SK-N-SH treated with all-trans-retinoic acid at 6 μM for 48 hours (cell line): ENCODE data around the gene DDRGK1.

Experiments used
- ATAC-seq: fragments of 200-7000 bp; cut with Tn5 transposase; 3 replicates; pipeline ENCODE4 v1.9.1; 2020; ENCODE audit warnings: mild to moderate bottlenecking, moderate library complexity
- BACH2 ChIP-seq: fragments of 250-450 bp; sonication (Bioruptor Pico); IDR thresholded peaks from 2 replicates; pipeline ENCODE4 v1.9.0; 2021; ENCODE audit warnings: mild to moderate bottlenecking, borderline replicate concordance
- CREB5 ChIP-seq: fragments of 250-450 bp; sonication (Bioruptor Pico); IDR thresholded peaks from 2 replicates; pipeline ENCODE4 v1.5.1; 2020; ENCODE audit warnings: low read depth, mild to moderate bottlenecking, moderate library complexity
- CSDC2 ChIP-seq: fragments of 250-450 bp; sonication (Bioruptor Pico); IDR thresholded peaks from 2 replicates; pipeline ENCODE4 v1.5.0; 2020; ENCODE audit warnings: mild to moderate bottlenecking, moderate library complexity
- CSRNP3 ChIP-seq: fragments of 250-450 bp; sonication (Bioruptor Pico); IDR thresholded peaks from 2 replicates; pipeline ENCODE4 v1.5.1; 2021; ENCODE audit warnings: mild to moderate bottlenecking, moderate library complexity
- ESRRG ChIP-seq: fragments of 250-450 bp; sonication (Bioruptor Pico); IDR thresholded peaks from 2 replicates; pipeline ENCODE4 v1.6.1; 2021; ENCODE audit warnings: mild to moderate bottlenecking
- GLIS3 ChIP-seq: fragments of 250-450 bp; sonication (Bioruptor Pico); IDR thresholded peaks from 2 replicates; pipeline ENCODE4 v1.5.0; 2020; ENCODE audit warnings: mild to moderate bottlenecking, moderate library complexity
- ISL1 ChIP-seq: fragments of 250-450 bp; sonication (Bioruptor Pico); IDR thresholded peaks from 2 replicates; pipeline ENCODE4 v2.1.2; 2022; ENCODE audit warnings: mild to moderate bottlenecking, moderate library complexity
- OSR1 ChIP-seq: fragments of 250-450 bp; sonication (Bioruptor Pico); IDR thresholded peaks from 2 replicates; pipeline ENCODE4 v1.8.0; 2022; ENCODE audit warnings: moderate library complexity, mild to moderate bottlenecking, inconsistent platforms
- PATZ1 ChIP-seq: fragments of 250-450 bp; sonication (Bioruptor Pico); IDR thresholded peaks from 2 replicates; pipeline ENCODE4 v1.8.0; 2020; ENCODE audit warnings: mild to moderate bottlenecking, moderate library complexity, borderline replicate concordance
- POU6F1 ChIP-seq: fragments of 250-450 bp; sonication (Bioruptor Pico); IDR thresholded peaks from 2 replicates; pipeline ENCODE4 v1.8.0; 2021; ENCODE audit warnings: low read depth, mild to moderate bottlenecking, moderate library complexity, borderline replicate concordance
- PPARA ChIP-seq: fragments of 250-450 bp; sonication (Bioruptor Pico); IDR thresholded peaks from 2 replicates; pipeline ENCODE4 v1.5.0; 2020; ENCODE audit warnings: mild to moderate bottlenecking, borderline replicate concordance
- RARB ChIP-seq: fragments of 250-450 bp; sonication (Bioruptor Pico); IDR thresholded peaks from 2 replicates; pipeline ENCODE4 v1.8.0; 2021; ENCODE audit warnings: mild to moderate bottlenecking, moderate library complexity
- SNAI2 ChIP-seq: fragments of 250-450 bp; sonication (Bioruptor Pico); IDR thresholded peaks from 2 replicates; pipeline ENCODE4 v1.5.0; 2020; ENCODE audit warnings: mild to moderate bottlenecking, moderate library complexity
- TCF4 ChIP-seq: fragments of 250-450 bp; sonication (Bioruptor Pico); IDR thresholded peaks from 2 replicates; pipeline ENCODE4 v1.8.0; 2021; ENCODE audit warnings: mild to moderate bottlenecking, moderate library complexity, borderline replicate concordance
- TOX ChIP-seq: fragments of 250-450 bp; sonication (Bioruptor Pico); IDR thresholded peaks from 2 replicates; pipeline ENCODE4 v1.8.0; 2021; ENCODE audit warnings: mild to moderate bottlenecking, moderate library complexity, borderline replicate concordance
- TSHZ2 ChIP-seq: fragments of 250-450 bp; sonication (Bioruptor Pico); IDR thresholded peaks from 2 replicates; pipeline ENCODE4 v1.5.0; 2020; ENCODE audit warnings: mild to moderate bottlenecking, moderate library complexity
- ZC3H10 ChIP-seq: fragments of 250-450 bp; sonication (Bioruptor Pico); IDR thresholded peaks from 2 replicates; pipeline ENCODE4 v1.5.1; 2021; ENCODE audit warnings: mild to moderate bottlenecking, moderate library complexity
- ZFP3 ChIP-seq: fragments of 250-450 bp; sonication (Bioruptor Pico); IDR thresholded peaks from 2 replicates; pipeline ENCODE4 v1.5.0; 2020; ENCODE audit warnings: mild to moderate bottlenecking, moderate library complexity
- ZFP30 ChIP-seq: fragments of 450-650 bp; formaldehyde crosslinking; IDR thresholded peaks from 2 replicates; pipeline ENCODE4 v1.5.0; 2022; ENCODE audit warnings: mild to moderate bottlenecking, moderate library complexity
- ZNF565 ChIP-seq: fragments of 450-650 bp; formaldehyde crosslinking; conservative IDR thresholded peaks from 2 replicates; pipeline ENCODE4 v1.5.0; 2020; ENCODE audit warnings: low read depth, mild to moderate bottlenecking, moderate library complexity
- ZNF70 ChIP-seq: fragments of 450-650 bp; formaldehyde crosslinking; IDR thresholded peaks from 2 replicates; pipeline ENCODE4 v1.5.0; 2020; ENCODE audit warnings: mild to moderate bottlenecking, moderate library complexity
- ZNF8 ChIP-seq: fragments of 450-650 bp; formaldehyde crosslinking; IDR thresholded peaks from 2 replicates; pipeline ENCODE4 v1.5.0; 2020; ENCODE audit warnings: mild to moderate bottlenecking, moderate library complexity

The DDRGK1 gene

GRCh38 chr20:3248167-3248992, 43.9 kb upstream of the DDRGK1 start:
- TF ChIP-seq ZNF70 (CRISPR knock-in tag): no peak
- no peak for TF ChIP-seq PATZ1
- no peak for TF ChIP-seq ZFP30
- no peak for TF ChIP-seq ZNF8 (CRISPR knock-in tag)
- TF ChIP-seq ISL1 (CRISPR knock-in tag): no peak
- no peak for TF ChIP-seq ESRRG
- TF ChIP-seq TOX: no peak
- ATAC-seq: no peak

GRCh38 chr20:3247638-3248037, 43.2 kb upstream of the DDRGK1 start:
- TF ChIP-seq ZNF8 (CRISPR knock-in tag) (no peak), CREB5 (CRISPR knock-in tag) (no peak), POU6F1 (CRISPR knock-in tag) (no peak), ZC3H10 (no peak), ISL1 (CRISPR knock-in tag) (no peak), TSHZ2 (no peak), GLIS3 (CRISPR knock-in tag) (no peak), CSDC2 (CRISPR knock-in tag) (no peak), TOX (no peak), PPARA (CRISPR knock-in tag) (no peak), SNAI2 (CRISPR knock-in tag) (no peak), OSR1 (CRISPR knock-in tag) (no peak), ZFP3 (CRISPR knock-in tag) (no peak), RARB (CRISPR knock-in tag) (no peak), ZFP30 (no peak), ZNF565 (CRISPR knock-in tag) (no peak), ZNF70 (CRISPR knock-in tag) (no peak)
- ATAC-seq: no peak

- TF ChIP-seq BACH2 (CRISPR knock-in tag) (no peak), POU6F1 (CRISPR knock-in tag) (no peak), TOX (no peak), PATZ1 (no peak), CSRNP3 (CRISPR knock-in tag) (no peak), ZFP30 (no peak), ZFP3 (CRISPR knock-in tag) (no peak), TCF4 (no peak), GLIS3 (CRISPR knock-in tag) (no peak), PPARA (CRISPR knock-in tag) (no peak), ZC3H10 (no peak), CSDC2 (CRISPR knock-in tag) (no peak), ISL1 (CRISPR knock-in tag) (no peak), SNAI2 (CRISPR knock-in tag) (no peak), ZNF8 (CRISPR knock-in tag) (no peak)
- TF ChIP-seq, all 23 proteins: peak for 0
- no peak for ATAC-seq
Observed at GRCh38 chr20:3246682-3247081, 42.2 kb upstream of the DDRGK1 start.
